Lower leg skin (tissue), 4 donors: ENCODE measurements around the gene AP1B1. TPM values are rescaled to one million over a fixed set of nuclear protein-coding genes. Genes with fewer than 3 reads are reported as not detected.

Source experiments
- DNase-seq, 2 donors: peaks; one replicate each; pipeline ENCODE4 v3.0.0-alpha.2; 2019; ENCODE audit warnings: low spot score in 2 of 2
- H3K4me3 ChIP-seq: fragments of 200-600 bp; sonication (generic); 2 replicates; pipeline ENCODE4 v1.5.1; 2017; ENCODE audit warnings: mild to moderate bottlenecking, low read depth; ENCODE audit not compliant: poor library complexity, severe bottlenecking
- CTCF ChIP-seq, 3 donors: fragments of 450-650 bp; IDR thresholded peaks; one replicate each; pipeline ENCODE4 v1.5.1; 2016; ENCODE audit warnings: antibody characterized with exemption in 3 of 3, mild to moderate bottlenecking in 3 of 3, moderate library complexity in 2 of 3
- POLR2A ChIP-seq, 2 donors: fragments of 450-650 bp; IDR thresholded peaks; one replicate each; pipeline ENCODE4 v1.6.1; 2016 to 2017; ENCODE audit warnings: antibody characterized with exemption in 2 of 2, mild to moderate bottlenecking in 1 of 2, moderate library complexity in 1 of 2
- WGBS, 2 donors: methylation state at CpG; one replicate each; pipeline ENCODE4 v1.1.5; 2018; 5-methylcytosine and 5-hydroxymethylcytosine counted together
- intact Hi-C: fragments of 100-400 bp; cut with DNase I; formaldehyde crosslinking; loops from one replicate; pipeline ENCODE4 v1.15.0; 2023; ENCODE audit warnings: low total_unique reads
- total RNA-seq, 4 donors: library from RNA; depleted of rRNA; stranded (reverse); fragments of >200 nt; gene quantifications; one replicate each; pipeline ENCODE4 v1.1.0, GENCODE V29; 2016

The AP1B1 gene
- total RNA-seq, 4 donors from 2014 or later: 65.4 to 95.5 (median 79.0) TPM

- H3K4me3 ChIP-seq: no peak overlapping the region
- intact Hi-C loops: no loop called here
- WGBS, 2 donors: 86% methylated on average over 2 of the region's 2 CpGs
- TF ChIP-seq POLR2A (IDR thresholded peaks at IDR 0.05) (no peak), CTCF (IDR thresholded peaks at IDR 0.05) (no peak)
- peak in 1 of 2 donors; percentile 2 for DNase-seq
These were observed 12.2 kb upstream of the AP1B1 start for GRCh38 chr22:29400576-29400975.

- intact Hi-C loops: no loop called here
- peak in 1 of 2 donors; percentile 78 for DNase-seq
- TF ChIP-seq POLR2A (IDR thresholded peaks at IDR 0.05) (no peak), CTCF (IDR thresholded peaks at IDR 0.05) (no peak)
These were observed 9.4 kb upstream of the AP1B1 start for GRCh38 chr22:29397791-29398190.

GRCh38 chr22:29396126-29396525 lies 7.8 kb upstream of the AP1B1 start:
- DNase-seq: no peak
- H3K4me3 ChIP-seq: no peak overlapping the region
- WGBS, 2 donors: 51 to 56% methylated on average over 2 of the region's 2 CpGs
- TF ChIP-seq CTCF (IDR thresholded peaks at IDR 0.05) (no peak), POLR2A (IDR thresholded peaks at IDR 0.05) (no peak)
- intact Hi-C loops: no loop called here

More at GRCh38 chr22:29397791-29398190, 9.4 kb upstream of the AP1B1 start:
- H3K4me3 ChIP-seq: no peak overlapping the region
- 83 to 88% methylated on average over 5 to 6 of the region's 6 CpGs for WGBS, 2 donors

GRCh38 chr22:29394931-29395581 lies 6.7 kb upstream of the AP1B1 start:
- TF ChIP-seq POLR2A (IDR thresholded peaks at IDR 0.05): no peak
- peak in 1 of 3 donors; percentile 44 for TF ChIP-seq CTCF (IDR thresholded peaks at IDR 0.05)
- intact Hi-C loops: no loop called here

GRCh38 chr22:29393019-29393608 lies 4.7 kb upstream of the AP1B1 start:
- no peak for TF ChIP-seq CTCF (IDR thresholded peaks at IDR 0.05)
- no peak for TF ChIP-seq POLR2A (IDR thresholded peaks at IDR 0.05)
- no peak for DNase-seq
- intact Hi-C loops: no loop called here
- 77 to 78% methylated on average over 2 of the region's 2 CpGs for WGBS, 2 donors
- H3K4me3 ChIP-seq: no peak overlapping the region

More at GRCh38 chr22:29394931-29395581, 6.7 kb upstream of the AP1B1 start:
- no peak overlapping the region for H3K4me3 ChIP-seq
- DNase-seq: peak; percentile 65 to 83
- 6 to 10% methylated on average over 10 of the region's 10 CpGs for WGBS, 2 donors
